Right atrium auricular region (tissue), 2 donors: Measurements from ENCODE around the gene NKAPL. TPM values are rescaled to one million over a fixed set of nuclear protein-coding genes. Genes with fewer than 3 reads are reported as not detected.
A peak's percentile ranks its signal among the peaks of the same experiment; 100 is the strongest.

ENCODE experiments used
- DNase-seq: peaks from one replicate; pipeline ENCODE4 v3.0.0-alpha.2; 2019; ENCODE audit warnings: low spot score
- H3K27ac ChIP-seq, 2 donors: fragments of 200-600 bp; sonication (generic); 1 replicate in 1 of 2; 2 replicates in 1 of 2; pipeline ENCODE4 v1.5.1; 2016 to 2019
- H3K27me3 ChIP-seq, 2 donors: fragments of 200-600 bp; sonication (generic); one replicate each; pipeline versions ENCODE4 v1.5.1 to v1.6.0; 2017 to 2019
- H3K36me3 ChIP-seq: fragments of 200-600 bp; sonication (generic); one replicate; pipeline ENCODE4 v1.5.1; 2016
- H3K4me1 ChIP-seq, 2 donors: fragments of 200-600 bp; sonication (generic); one replicate each; pipeline versions ENCODE4 v1.5.1 to v1.6.0; 2017 to 2019
- H3K4me3 ChIP-seq, 2 donors: fragments of 200-600 bp; sonication (generic); 1 replicate in 1 of 2; 2 replicates in 1 of 2; pipeline ENCODE4 v1.5.1; 2017 to 2019; ENCODE audit warnings: mild to moderate bottlenecking in 1 of 2, moderate library complexity in 1 of 2
- H3K9me3 ChIP-seq, 2 donors: fragments of 200-600 bp; sonication (generic); one replicate each; pipeline ENCODE4 v1.5.1; 2019
- CTCF ChIP-seq, 2 donors: fragments of 200-600 bp; sonication (generic); IDR thresholded peaks; one replicate each; pipeline ENCODE4 v1.5.1; 2019; ENCODE audit warnings: antibody characterized with exemption in 2 of 2
- total RNA-seq, 2 donors: library from RNA; depleted of rRNA; stranded (reverse); fragments of >200 nt; gene quantifications; one replicate each; pipeline ENCODE4 v1.1.0, GENCODE V29; 2016

Gene NKAPL
- total RNA-seq, 2 donors from 2014 or later, result 3.1 to 5.1 TPM

DNA sequence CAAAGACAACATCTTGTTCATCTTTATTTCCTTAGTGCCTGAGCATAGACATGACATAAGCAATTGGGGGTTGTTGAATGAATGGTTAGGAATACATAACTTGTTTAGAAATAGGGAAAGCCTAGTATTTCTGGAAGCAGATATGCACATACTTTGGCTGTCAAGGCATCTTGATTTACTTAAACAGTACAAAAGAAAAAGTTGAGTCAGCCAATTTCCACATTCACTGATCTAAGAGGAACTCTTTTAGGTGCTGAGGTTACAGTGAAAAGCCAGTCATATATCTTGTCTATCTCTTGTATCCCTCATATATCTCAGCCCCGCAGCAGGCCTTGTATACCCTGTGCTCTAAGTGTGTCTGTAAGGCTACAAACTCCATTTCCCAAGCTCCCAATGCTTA is 18.6 kb upstream of the NKAPL start:
- H3K27ac ChIP-seq, result no peak overlapping the region
- no peak overlapping the region for H3K4me3 ChIP-seq
- H3K4me1 ChIP-seq, result no peaks in the 10 kb centered on the region
- no peak for TF ChIP-seq CTCF (IDR thresholded peaks at IDR 0.05)
- H3K36me3 ChIP-seq, result peaks cover 16% of the 10 kb centered on the region
- no peaks in the 10 kb centered on the region for H3K9me3 ChIP-seq
- DNase-seq, result no peak
- no peaks in the 10 kb centered on the region for H3K27me3 ChIP-seq

GRCh38 chr6:28243946-28244345 is 15.2 kb upstream of the NKAPL start:
- Histone ChIP-seq H3K27ac (no peak overlapping the region), H3K36me3 (peaks cover 42% of the 10 kb centered on the region), H3K9me3 (no peaks in the 10 kb centered on the region), H3K27me3 (no peaks in the 10 kb centered on the region), H3K4me1 (no peaks in the 10 kb centered on the region), H3K4me3 (no peak overlapping the region)
- no peak for DNase-seq
- TF ChIP-seq CTCF (IDR thresholded peaks at IDR 0.05), result no peak

GRCh38 chr6:28245206-28245941 is 13.7 kb upstream of the NKAPL start:
- Histone ChIP-seq H3K36me3 (peaks cover 42% of the 10 kb centered on the region), H3K4me3 (no peak overlapping the region), H3K27ac (no peak overlapping the region), H3K4me1 (peaks cover 0 to 4% of the 10 kb centered on the region in 2 donors), H3K27me3 (no peaks in the 10 kb centered on the region), H3K9me3 (no peaks in the 10 kb centered on the region)
- TF ChIP-seq CTCF (IDR thresholded peaks at IDR 0.05), result no peak
- no peak for DNase-seq

DNA sequence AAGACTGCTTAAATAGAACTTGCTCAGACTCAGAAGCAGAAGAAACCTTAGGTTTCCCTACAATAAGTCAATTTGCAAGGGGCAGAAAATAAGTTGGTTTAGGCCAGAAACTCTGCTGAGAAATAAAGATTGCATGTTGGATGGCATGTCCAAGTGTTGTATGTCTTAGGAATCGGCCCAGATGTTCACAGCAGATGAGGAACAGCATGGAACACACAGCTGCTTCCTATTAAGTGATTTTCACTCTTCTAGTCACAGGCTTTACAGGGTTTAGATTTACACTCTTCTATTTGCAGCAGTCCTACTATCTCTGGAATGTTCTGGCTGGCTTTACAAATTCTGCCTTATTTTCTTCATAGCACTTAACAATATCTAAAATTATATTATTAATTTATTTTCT is 10.2 kb upstream of the NKAPL start:
- peaks cover 42% of the 10 kb centered on the region for H3K36me3 ChIP-seq
- H3K4me3 ChIP-seq, result no peak overlapping the region
- no peak overlapping the region for H3K27ac ChIP-seq
- H3K27me3 ChIP-seq, result no peaks in the 10 kb centered on the region
- DNase-seq, result no peak
- TF ChIP-seq CTCF (IDR thresholded peaks at IDR 0.05), result no peak
- H3K4me1 ChIP-seq, result peaks cover 0 to 20% of the 10 kb centered on the region in 2 donors
- no peaks in the 10 kb centered on the region for H3K9me3 ChIP-seq

DNA sequence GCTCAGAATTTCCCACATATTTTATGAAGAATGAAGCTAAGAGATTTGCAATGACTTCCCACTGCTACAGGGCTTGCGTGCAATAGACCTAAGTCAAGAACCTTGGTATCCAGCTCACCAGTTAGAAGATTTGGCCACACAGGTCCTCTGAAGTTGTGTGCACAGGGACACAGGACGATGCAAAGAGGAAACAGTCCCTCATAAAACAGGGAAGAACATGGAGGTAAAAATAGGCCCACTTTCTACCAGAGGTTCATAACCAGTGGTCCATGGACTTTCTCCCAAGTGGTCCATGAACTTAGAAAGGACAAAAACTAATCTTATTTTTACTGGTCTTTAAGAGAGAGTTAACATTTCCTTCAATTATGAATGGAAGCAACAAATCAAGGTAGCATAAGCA is 8.3 kb upstream of the NKAPL start:
- no peak for DNase-seq
- H3K36me3 ChIP-seq, result peaks cover 24% of the 10 kb centered on the region
- no peak for TF ChIP-seq CTCF (IDR thresholded peaks at IDR 0.05)
- H3K4me3 ChIP-seq, result peak overlapping the region in 1 of 2 donors; percentile 82
- H3K27ac ChIP-seq, result no peak overlapping the region
- no peaks in the 10 kb centered on the region for H3K9me3 ChIP-seq
- peaks cover 0 to 20% of the 10 kb centered on the region in 2 donors for H3K4me1 ChIP-seq
- no peaks in the 10 kb centered on the region for H3K27me3 ChIP-seq

- Histone ChIP-seq H3K27ac (peak overlapping the region; percentile 42 to 63), H3K4me1 (peaks cover 0 to 20% of the 10 kb centered on the region in 2 donors), H3K4me3 (peak overlapping the region; percentile 73 to 82), H3K27me3 (no peaks in the 10 kb centered on the region), H3K9me3 (no peaks in the 10 kb centered on the region), H3K36me3 (peaks cover 15% of the 10 kb centered on the region)
- TF ChIP-seq CTCF (IDR thresholded peaks at IDR 0.05), result no peak
- DNase-seq, result no peak
Observed at GRCh38 chr6:28251661-28252008, 7.5 kb upstream of the NKAPL start.
